ENCODE measurements around the gene ELANE.

GRCh38 chr19:881385-882071 is 29.4 kb downstream of the ELANE start:
- no peak for TF ChIP-seq ZC3H11A (IDR thresholded peaks at IDR 0.05; ENCODE audit: low read depth, low read length)
- TF ChIP-seq, protein P1, sequence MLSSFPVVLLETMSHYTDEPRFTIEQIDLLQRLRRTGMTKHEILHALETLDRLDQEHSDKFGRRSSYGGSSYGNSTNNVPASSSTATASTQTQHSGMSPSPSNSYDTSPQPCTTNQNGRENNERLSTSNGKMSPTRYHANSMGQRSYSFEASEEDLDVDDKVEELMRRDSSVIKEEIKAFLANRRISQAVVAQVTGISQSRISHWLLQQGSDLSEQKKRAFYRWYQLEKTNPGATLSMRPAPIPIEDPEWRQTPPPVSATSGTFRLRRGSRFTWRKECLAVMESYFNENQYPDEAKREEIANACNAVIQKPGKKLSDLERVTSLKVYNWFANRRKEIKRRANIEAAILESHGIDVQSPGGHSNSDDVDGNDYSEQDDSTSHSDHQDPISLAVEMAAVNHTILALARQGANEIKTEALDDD (IDR thresholded peaks at IDR 0.05): no peak
- no peak for TF ChIP-seq CGGBP1 (CRISPR knock-in tag; IDR thresholded peaks at IDR 0.05)
- TF ChIP-seq, protein P2, sequence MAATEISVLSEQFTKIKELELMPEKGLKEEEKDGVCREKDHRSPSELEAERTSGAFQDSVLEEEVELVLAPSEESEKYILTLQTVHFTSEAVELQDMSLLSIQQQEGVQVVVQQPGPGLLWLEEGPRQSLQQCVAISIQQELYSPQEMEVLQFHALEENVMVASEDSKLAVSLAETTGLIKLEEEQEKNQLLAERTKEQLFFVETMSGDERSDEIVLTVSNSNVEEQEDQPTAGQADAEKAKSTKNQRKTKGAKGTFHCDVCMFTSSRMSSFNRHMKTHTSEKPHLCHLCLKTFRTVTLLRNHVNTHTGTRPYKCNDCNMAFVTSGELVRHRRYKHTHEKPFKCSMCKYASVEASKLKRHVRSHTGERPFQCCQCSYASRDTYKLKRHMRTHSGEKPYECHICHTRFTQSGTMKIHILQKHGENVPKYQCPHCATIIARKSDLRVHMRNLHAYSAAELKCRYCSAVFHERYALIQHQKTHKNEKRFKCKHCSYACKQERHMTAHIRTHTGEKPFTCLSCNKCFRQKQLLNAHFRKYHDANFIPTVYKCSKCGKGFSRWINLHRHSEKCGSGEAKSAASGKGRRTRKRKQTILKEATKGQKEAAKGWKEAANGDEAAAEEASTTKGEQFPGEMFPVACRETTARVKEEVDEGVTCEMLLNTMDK (IDR thresholded peaks at IDR 0.05; ENCODE audit: borderline replicate concordance, insufficient read depth, low read depth, low read length, poor library complexity, severe bottlenecking): no peak
- no peak for TF ChIP-seq USF2 (CRISPR knock-in tag; IDR thresholded peaks at IDR 0.05)
- no peak for TF ChIP-seq ZNF175 (CRISPR knock-in tag; IDR thresholded peaks at IDR 0.05; ENCODE audit: low read depth)
- TF ChIP-seq MNT (conservative IDR thresholded peaks at IDR 0.05): no peak
- TF ChIP-seq ZNF778 (CRISPR knock-in tag; IDR thresholded peaks at IDR 0.05): no peak
- TF ChIP-seq CTCF (IDR thresholded peaks at IDR 0.05 in 2 of 3, conservative IDR thresholded peaks at IDR 0.05 in 1 of 3; ENCODE audit: insufficient read depth in 2 of 3, low read depth in 1 of 3, low read length in 3 of 3): no peak
- no peak for TF ChIP-seq MXI1 (IDR thresholded peaks at IDR 0.05; ENCODE audit: low read depth, low read length)
- TF ChIP-seq E2F4 (CRISPR knock-in tag; IDR thresholded peaks at IDR 0.05; ENCODE audit: low read depth): no peak
- TF ChIP-seq ZNF280A (IDR thresholded peaks at IDR 0.05; ENCODE audit: low read depth, partially characterized antibody): no peak
